HepG2 (cell line): ENCODE measurements around the gene HMGCS2. TPM values are rescaled to one million over a fixed set of nuclear protein-coding genes. Genes with fewer than 3 reads are reported as not detected.

ENCODE experiments used
- ATAC-seq: fragments of 200-7000 bp; cut with Tn5 transposase; 3 replicates; pipeline ENCODE4 v1.9.1; 2020; ENCODE audit warnings: mild to moderate bottlenecking, moderate library complexity
- BruUV-seq: library from RNA; stranded (reverse); fragments of 400-500 nt; replicated peaks from 2 replicates; lab custom pipeline; 2021; lab: Mats Ljungman, UMichigan
- CTCF ChIA-PET: fragments of 300-600 bp; formaldehyde crosslinking; extraction: SDS; loops from one replicate; lab custom pipeline; 2021; ENCODE audit warnings: low total read pairs, inconsistent platforms, low intra/inter-chr PET ratio; lab: Yijun Ruan, JAX
- POLR2A ChIA-PET: fragments of 350-600 bp; sonication (Branson Sonifier 250); formaldehyde crosslinking; loops from one replicate; lab custom pipeline; 2020; ENCODE audit warnings: antibody characterized with exemption, inconsistent platforms; lab: Yijun Ruan, JAX
- DNase-seq: peaks from one replicate; pipeline ENCODE4 v3.0.0-alpha.2; 2015; ENCODE audit warnings: low spot score
- FAIRE-seq: peaks from 3 replicates; lab custom pipeline; 2011; peaks lifted over from hg19 to GRCh38; lab: Jason Lieb, UNC
- H2AFZ ChIP-seq: one replicate; pipeline ENCODE4 v1.6.1; 2011; ENCODE audit warnings: low read length, inconsistent platforms
- H3K27ac ChIP-seq: fragments of 300-600 bp; 3 replicates; pipeline ENCODE4 v1.8.0; 2011; ENCODE audit warnings: mixed run types, mild to moderate bottlenecking, mixed read lengths, low read length, inconsistent platforms; ENCODE audit not compliant: insufficient read depth; ENCODE audit errors: extremely low read length
- H3K27me3 ChIP-seq, 2 experiments: fragments of 200-600 bp in 1 of 2; 2 replicates in 1 of 2; 3 replicates in 1 of 2; pipeline versions ENCODE4 v1.6.0 to v1.8.0; 2011; ENCODE audit warnings: low read length in 2 of 2, mild to moderate bottlenecking in 2 of 2, moderate library complexity in 2 of 2, inconsistent platforms in 1 of 2; ENCODE audit not compliant: insufficient read depth in 2 of 2, control insufficient read depth in 1 of 2
- H3K36me3 ChIP-seq, 2 experiments: fragments of 200-600 bp in 1 of 2; replicated peaks in 1 of 2; 2 replicates in 1 of 2; 3 replicates in 1 of 2; pipeline versions ENCODE4 v1.5.1 to v1.8.0; 2011; ENCODE audit warnings: low read length in 2 of 2, inconsistent platforms in 1 of 2; ENCODE audit not compliant: insufficient read depth in 2 of 2, control insufficient read depth in 1 of 2
- H3K4me1 ChIP-seq: 2 replicates; pipeline ENCODE4 v1.5.1; 2012; ENCODE audit warnings: low read length, inconsistent platforms; ENCODE audit not compliant: insufficient read depth
- H3K4me2 ChIP-seq: 2 replicates; pipeline ENCODE4 v1.6.0; 2011; ENCODE audit warnings: low read depth, low read length, inconsistent platforms
- H3K4me3 ChIP-seq, 3 experiments: fragments of 200-600 bp in 1 of 3; sonication (generic), shearing (Covaris generic) in 1 of 3; replicated peaks in 1 of 3; 2 replicates each; pipeline ENCODE4 v1.5.1; 2011 to 2016; ENCODE audit warnings: low read length in 3 of 3, inconsistent platforms in 2 of 3, low read depth in 2 of 3, mild to moderate bottlenecking in 2 of 3, control low read depth in 1 of 3, mixed read lengths in 1 of 3; ENCODE audit not compliant: insufficient read depth in 1 of 3
- H3K79me2 ChIP-seq: one replicate; pipeline ENCODE4 v1.6.1; 2011; ENCODE audit warnings: low read length, inconsistent platforms; ENCODE audit not compliant: insufficient read depth
- H3K9ac ChIP-seq: 2 replicates; pipeline ENCODE4 v1.6.0; 2011; ENCODE audit warnings: mild to moderate bottlenecking, low read depth, low read length, inconsistent platforms; ENCODE audit not compliant: insufficient read depth
- H3K9me3 ChIP-seq: 2 replicates; pipeline ENCODE4 v1.5.1; 2012; ENCODE audit warnings: mild to moderate bottlenecking, low read length
- H4K20me1 ChIP-seq: 2 replicates; pipeline ENCODE4 v1.6.0; 2011; ENCODE audit warnings: inconsistent platforms, mild to moderate bottlenecking, low read length, moderate library complexity; ENCODE audit not compliant: insufficient read depth
- CHD4 ChIP-seq: fragments of 200-600 bp; sonication (generic); IDR thresholded peaks from 2 replicates; pipeline ENCODE4 v1.7.0; 2017; ENCODE audit warnings: mild to moderate bottlenecking, low read length, borderline replicate concordance
- GZF1 ChIP-seq: sonication (generic); formaldehyde crosslinking; IDR thresholded peaks from 2 replicates; pipeline ENCODE4 v1.5.1; 2020; ENCODE audit warnings: mild to moderate bottlenecking, missing genetic modification reagents
- KAT8 ChIP-seq: IDR thresholded peaks from 2 replicates; pipeline ENCODE4 v1.6.1; 2016; ENCODE audit warnings: missing genetic modification reagents, missing compliant biosample characterization
- PAF1 ChIP-seq: IDR thresholded peaks from 2 replicates; pipeline ENCODE4 v1.6.1; 2016; ENCODE audit warnings: missing genetic modification reagents, missing compliant biosample characterization
- PAXIP1 ChIP-seq: sonication (generic); formaldehyde crosslinking; conservative IDR thresholded peaks from 2 replicates; pipeline ENCODE4 v1.4.0; 2020; ENCODE audit warnings: mild to moderate bottlenecking, missing genetic modification reagents, moderate library complexity
- REST ChIP-seq, 2 experiments: IDR thresholded peaks; 2 replicates each; pipeline ENCODE4 v1.6.1; 2011 to 2012; ENCODE audit warnings: low read length in 2 of 2, borderline replicate concordance in 1 of 2, low read depth in 1 of 2, mild to moderate bottlenecking in 1 of 2, moderate library complexity in 1 of 2
- ZBTB44 ChIP-seq: sonication (generic); formaldehyde crosslinking; IDR thresholded peaks from 2 replicates; pipeline ENCODE4 v1.4.0; 2020; ENCODE audit warnings: missing genetic modification reagents
- ZMYM3 ChIP-seq: sonication (generic); formaldehyde crosslinking; IDR thresholded peaks from 2 replicates; pipeline ENCODE4 v1.5.1; 2020; ENCODE audit warnings: mild to moderate bottlenecking, missing genetic modification reagents
- ZNF556 ChIP-seq: sonication (generic); formaldehyde crosslinking; IDR thresholded peaks from 2 replicates; pipeline ENCODE4 v1.4.0; 2020; ENCODE audit warnings: mild to moderate bottlenecking, missing genetic modification reagents, borderline replicate concordance
- ZNF629 ChIP-seq: sonication (generic); formaldehyde crosslinking; conservative IDR thresholded peaks from 2 replicates; pipeline ENCODE4 v1.5.0; 2020; ENCODE audit warnings: missing genetic modification reagents
- ZNF644 ChIP-seq: IDR thresholded peaks from 2 replicates; pipeline ENCODE4 v1.6.1; 2016; ENCODE audit warnings: low read depth
- ZNF720 ChIP-seq: sonication (generic); formaldehyde crosslinking; IDR thresholded peaks from 2 replicates; pipeline ENCODE4 v1.4.0; 2020; ENCODE audit warnings: missing genetic modification reagents
- ZNF740 ChIP-seq: sonication (generic); formaldehyde crosslinking; IDR thresholded peaks from 2 replicates; pipeline ENCODE4 v1.4.0; 2020; ENCODE audit warnings: missing genetic modification reagents
- ZSCAN31 ChIP-seq: sonication (generic); formaldehyde crosslinking; IDR thresholded peaks from 2 replicates; pipeline ENCODE4 v1.5.0; 2020; ENCODE audit warnings: low read depth, mild to moderate bottlenecking, missing genetic modification reagents
- WGBS: methylation state at CpG from one replicate; pipeline ENCODE4 v1.1.6; 2017; ENCODE audit warnings: low lambda C conversion rate; 5-methylcytosine and 5-hydroxymethylcytosine counted together
- in situ Hi-C: cut with HindIII; loops from 2 replicates; pipeline ENCODE4 v1.10.0; 2017; ENCODE audit warnings: low pct_unique_long_range_greater_than_20kb; ENCODE audit not compliant: extremely low pct_ligation_motif_present
- intact Hi-C: fragments of 100-400 bp; cut with micrococcal nuclease; formaldehyde crosslinking; loops from one replicate; pipeline ENCODE4 v1.10.0; 2022; ENCODE audit not compliant: unreplicated experiment
- polyA plus RNA-seq, 8 experiments: library from polyadenylated mRNA; depleted of rRNA in 3 of 8; stranded (reverse) in 7 of 8; unstranded in 1 of 8; fragments of >200 nt; fragmentation: Illumina TruSeq in 4 of 8; extraction: Trizol in 4 of 8; gene quantifications; 2 replicates each; pipeline versions ENCODE4 v1.2.1 to v1.2.3, GENCODE V29; 2011 to 2016; ENCODE audit warnings: low read depth in 4 of 8, missing spikeins in 1 of 8, mixed read lengths in 1 of 8; ENCODE audit not compliant: insufficient read depth in 1 of 8
- total RNA-seq, 5 experiments: library from RNA; depleted of rRNA; stranded (reverse); fragments of >200 nt; fragmentation: Illumina TruSeq; extraction: Trizol; gene quantifications; 2 replicates each; pipeline ENCODE4 v1.2.3, GENCODE V29; 2016; ENCODE audit warnings: low read depth in 1 of 5
- TF ChIP-seq, protein P1 (sequence below): sonication (generic); formaldehyde crosslinking; IDR thresholded peaks from 2 replicates; pipeline ENCODE4 v1.4.0; 2020; ENCODE audit warnings: low read depth, mild to moderate bottlenecking, missing genetic modification reagents

HMGCS2 gene
- total and polyA plus RNA-seq, 2 of the 13 experiments (the other 11 are each of a cell fraction or from before 2014, with no cell fraction given) = 0.44 to 1.5 TPM

DNA sequence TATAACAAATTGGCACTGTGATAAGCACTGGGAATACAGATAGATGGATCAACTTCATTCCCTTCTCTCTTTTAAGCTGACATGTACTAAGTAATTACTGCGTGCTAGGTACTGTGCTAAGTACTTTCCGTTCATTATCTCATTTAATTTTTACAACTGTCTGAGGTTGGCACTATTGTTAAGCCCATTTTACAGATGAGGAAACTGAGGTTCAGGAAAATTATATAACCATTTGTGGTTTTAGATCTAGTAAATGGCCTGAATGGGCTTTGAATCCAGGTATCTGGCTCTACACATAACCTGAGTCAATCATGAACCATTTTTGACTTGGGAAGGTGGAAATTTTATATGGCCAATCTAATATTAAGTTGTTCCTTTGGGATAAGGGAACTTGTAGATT lies 3.6 kb upstream of the HMGCS2 start:
- intact Hi-C loops = no loop called here
- TF ChIP-seq ZMYM3 (CRISPR knock-in tag) = peak; percentile 51; the same call in 1 of the 2 replicates
- TF ChIP-seq PAF1 (CRISPR knock-in tag) = no peak
- no peak for TF ChIP-seq PAXIP1 (CRISPR knock-in tag)
- no peak for TF ChIP-seq ZNF740 (CRISPR knock-in tag)
- TF ChIP-seq ZNF629 (CRISPR knock-in tag) = peak; percentile 91
- no peak for TF ChIP-seq KAT8 (CRISPR knock-in tag)
- TF ChIP-seq CHD4 = 0 out of 2 replicates have a peak, but pooled peaks have one; percentile 36
- no peak for TF ChIP-seq ZNF556 (CRISPR knock-in tag)
- TF ChIP-seq ZSCAN31 = no peak
- no peak for TF ChIP-seq ZNF720 (CRISPR knock-in tag)
- no peak for TF ChIP-seq ZNF644 (CRISPR knock-in tag)
- no peak for TF ChIP-seq REST (IDR thresholded peaks at IDR 0.05; ENCODE audit: borderline replicate concordance in 1 of 2, low read depth in 1 of 2, low read length in 2 of 2)
- TF ChIP-seq ZBTB44 (CRISPR knock-in tag) = no peak
- TF ChIP-seq, protein P1, sequence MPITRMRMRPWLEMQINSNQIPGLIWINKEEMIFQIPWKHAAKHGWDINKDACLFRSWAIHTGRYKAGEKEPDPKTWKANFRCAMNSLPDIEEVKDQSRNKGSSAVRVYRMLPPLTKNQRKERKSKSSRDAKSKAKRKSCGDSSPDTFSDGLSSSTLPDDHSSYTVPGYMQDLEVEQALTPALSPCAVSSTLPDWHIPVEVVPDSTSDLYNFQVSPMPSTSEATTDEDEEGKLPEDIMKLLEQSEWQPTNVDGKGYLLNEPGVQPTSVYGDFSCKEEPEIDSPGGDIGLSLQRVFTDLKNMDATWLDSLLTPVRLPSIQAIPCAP (CRISPR knock-in tag) = no peak
- TF ChIP-seq GZF1 = no peak

More for the DNA sequence above, 3.6 kb upstream of the HMGCS2 start:
- ChIA-PET CTCF (no interaction called here), POLR2A (interaction anchor here (1.1 kb wide), 1 partner anchor 7 kb away, joined by 3 read pairs; no protein-coding TSS in a partner anchor)
- no peak overlapping the region for H3K4me3 ChIP-seq
- H3K9me3 ChIP-seq = no peaks in the 10 kb centered on the region
- no peak for ATAC-seq
- H2AFZ ChIP-seq = no peak overlapping the region
- no peak overlapping the region for H3K27ac ChIP-seq
- no peak overlapping the region for H3K9ac ChIP-seq
- 0 out of 5 replicates have a peak, but pooled peaks cover 0 to 1% of the 10 kb centered on the region in 2 experiments for H3K27me3 ChIP-seq
- in situ Hi-C loops = no loop called here
- no peak for FAIRE-seq
- BruUV-seq = no TSS peak
- 87% methylated on average over 2 of the region's 2 CpGs for WGBS
- no peaks in the 10 kb centered on the region for H3K36me3 ChIP-seq
- H3K4me1 ChIP-seq = peaks cover 98% of the 10 kb centered on the region
- DNase-seq = no peak
- H3K79me2 ChIP-seq = no peaks in the 10 kb centered on the region
- no peak overlapping the region for H3K4me2 ChIP-seq
- no peaks in the 10 kb centered on the region for H4K20me1 ChIP-seq
